Stimulated activated CD8-positive, alpha-beta memory T cell treated with anti-CD3 and anti-CD28 coated beads, Interleukin-2, amount 100 ng/mL, for 48 hours (primary cell): ENCODE results near the gene RNASEH1.

Source experiments
- DNase-seq, 2 donors: peaks; one replicate each; pipeline ENCODE4 v3.0.0-alpha.2; 2020; ENCODE audit warnings: low read depth in 2 of 2

The RNASEH1 gene

GRCh38 chr2:3553946-3554345 is 4.2 kb downstream of the RNASEH1 start:
- DNase-seq = no peak

GRCh38 chr2:3547915-3548314 is 10.2 kb downstream of the RNASEH1 start:
- no peak for DNase-seq

GRCh38 chr2:3545788-3546478 is 12.2 kb downstream of the RNASEH1 start:
- no peak for DNase-seq

- DNase-seq = no peak
Measured at GRCh38 chr2:3543023-3543683, 15.0 kb downstream of the RNASEH1 start.

GRCh38 chr2:3542107-3542506 is 16.0 kb downstream of the RNASEH1 start:
- DNase-seq = no peak

GRCh38 chr2:3539836-3540235 is 18.3 kb downstream of the RNASEH1 start:
- DNase-seq = no peak

GRCh38 chr2:3536682-3537632 is 21.2 kb downstream of the RNASEH1 start:
- no peak for DNase-seq

GRCh38 chr2:3535794-3536681 is 22.1 kb downstream of the RNASEH1 start:
- no peak for DNase-seq

- no peak for DNase-seq
Measured at GRCh38 chr2:3535467-3535793, 22.7 kb downstream of the RNASEH1 start.

- DNase-seq = no peak
Measured at GRCh38 chr2:3534251-3534814, 23.8 kb downstream of the RNASEH1 start.

GRCh38 chr2:3533836-3534235 is 24.3 kb downstream of the RNASEH1 start:
- no peak for DNase-seq

- DNase-seq = no peak
Measured at GRCh38 chr2:3532941-3533340, 25.2 kb downstream of the RNASEH1 start.

GRCh38 chr2:3529316-3530025 is 28.7 kb downstream of the RNASEH1 start:
- DNase-seq = no peak

GRCh38 chr2:3527886-3528785 is 30.0 kb downstream of the RNASEH1 start:
- DNase-seq = no peak

- no peak for DNase-seq
Measured at GRCh38 chr2:3526871-3527270, 31.3 kb downstream of the RNASEH1 start.

GRCh38 chr2:3523551-3524041 is 34.5 kb downstream of the RNASEH1 start:
- no peak for DNase-seq

GRCh38 chr2:3522961-3523421 is 35.1 kb downstream of the RNASEH1 start:
- no peak for DNase-seq

GRCh38 chr2:3520591-3520990 is 37.5 kb downstream of the RNASEH1 start:
- DNase-seq = no peak
